Uterus (tissue), 4 donors: Measurements from ENCODE around the gene UPB1. TPM values are rescaled to one million over a fixed set of nuclear protein-coding genes. Genes with fewer than 3 reads are reported as not detected.

Source experiments
- DNase-seq, 2 donors: peaks; one replicate each; pipeline ENCODE4 v3.0.0-alpha.2; 2019 to 2020
- H3K27ac ChIP-seq, 2 donors: fragments of 200-600 bp; sonication (generic); 1 replicate in 1 of 2; 2 replicates in 1 of 2; pipeline ENCODE4 v1.5.1; 2016 to 2018
- H3K27me3 ChIP-seq, 2 donors: fragments of 200-600 bp; sonication (generic); one replicate each; pipeline ENCODE4 v1.5.1; 2018 to 2019; ENCODE audit warnings: control low read depth in 1 of 2
- H3K36me3 ChIP-seq, 2 donors: fragments of 200-600 bp; sonication (generic); one replicate each; pipeline ENCODE4 v1.5.1; 2019; ENCODE audit warnings: control low read depth in 1 of 2
- H3K4me1 ChIP-seq, 2 donors: fragments of 200-600 bp; sonication (generic); one replicate each; pipeline ENCODE4 v1.5.1; 2018 to 2019; ENCODE audit warnings: control low read depth in 1 of 2
- H3K4me3 ChIP-seq, 2 donors: fragments of 200-600 bp; sonication (generic); 1 replicate in 1 of 2; 2 replicates in 1 of 2; pipeline ENCODE4 v1.5.1; 2018 to 2019; ENCODE audit warnings: mild to moderate bottlenecking in 1 of 2
- H3K9me3 ChIP-seq, 2 donors: fragments of 200-600 bp; sonication (generic); one replicate each; pipeline ENCODE4 v1.5.1; 2019; ENCODE audit warnings: control low read depth in 1 of 2
- POLR2A ChIP-seq, 2 donors: fragments of 450-650 bp; IDR thresholded peaks; one replicate each; pipeline ENCODE4 v1.6.1; 2016; ENCODE audit warnings: antibody characterized with exemption in 2 of 2, mild to moderate bottlenecking in 1 of 2, moderate library complexity in 1 of 2
- intact Hi-C: fragments of 100-400 bp; cut with DNase I; formaldehyde crosslinking; loops from one replicate; pipeline ENCODE4 v1.15.1; 2023; ENCODE audit warnings: low total_unique reads
- total RNA-seq, 4 donors: library from RNA; depleted of rRNA in 3 of 4; stranded (reverse); fragments of >200 nt in 3 of 4; gene quantifications; one replicate each; pipeline versions ENCODE4 v1.1.0 to v1.2.4, GENCODE V29; 2014 to 2023
- TF ChIP-seq, protein P1 (sequence below), 4 experiments: fragments of 200-600 bp in 2 of 4; fragments of 450-650 bp in 2 of 4; sonication (generic) in 2 of 4; IDR thresholded peaks; one replicate each; pipeline ENCODE4 v1.5.1; 2016 to 2019; ENCODE audit warnings: antibody characterized with exemption in 4 of 4, mild to moderate bottlenecking in 2 of 4, moderate library complexity in 1 of 4
- donor health status: DM: yes; HTN: yes; CAD: no.

UPB1 gene
- 1 to 10 TPM in 1 of 4 donors, under 1 TPM in 1, not detected in 2; 0.83 to 2.7 TPM for total RNA-seq

DNA sequence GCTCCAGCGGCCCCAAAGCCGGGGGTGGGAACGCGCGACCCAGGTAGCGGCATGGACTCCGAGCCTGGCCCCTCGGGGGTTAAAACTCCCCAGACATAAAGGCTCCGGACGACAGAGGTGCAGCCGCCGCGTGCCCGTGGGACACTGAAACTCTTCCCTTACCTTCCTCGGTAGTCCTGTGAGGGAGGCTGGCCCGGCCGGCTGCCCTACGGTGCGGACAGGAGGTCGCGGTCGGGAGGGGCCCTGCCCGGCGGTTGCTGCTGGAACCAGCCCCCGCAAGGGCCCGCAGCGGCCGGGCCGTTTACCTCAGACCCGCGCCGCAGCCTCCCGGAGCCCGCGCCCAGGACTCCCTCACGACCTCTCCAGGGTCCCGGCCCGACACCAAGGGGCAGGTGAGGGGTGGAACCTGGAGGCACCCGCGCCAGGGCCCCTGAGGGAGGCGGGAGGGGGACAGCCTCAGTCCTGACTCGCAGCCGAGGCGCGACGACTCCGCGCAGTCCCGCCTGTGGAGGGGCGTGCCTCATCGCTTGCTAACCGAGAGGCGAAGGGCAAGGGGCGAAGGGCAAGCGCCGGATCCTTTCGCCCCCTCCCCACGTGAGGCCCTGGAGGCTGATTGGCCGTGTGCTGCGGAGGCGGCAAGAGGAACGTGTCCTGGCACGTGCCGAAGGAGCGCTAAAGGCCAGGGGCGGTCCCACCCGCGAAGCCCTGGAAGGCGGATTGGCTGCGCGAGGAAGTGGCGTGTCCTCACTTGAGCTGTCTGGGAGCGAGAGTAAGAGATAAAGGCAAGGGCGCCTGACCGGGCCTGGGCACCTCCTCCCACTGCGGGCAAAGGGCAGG lies at the start of gene UPB1:
Gene UPB1, plus strand, starts transcription at position 805 of the 837 bp plus-strand sequence. CDS start 72 bp downstream, outside the sequence.
- Histone ChIP-seq H3K4me1 (no peaks in the 10 kb centered on the region), H3K9me3 (no peaks in the 10 kb centered on the region), H3K36me3 (no peaks in the 10 kb centered on the region), H3K27ac (no peak within 1 kb of the TSS), H3K4me3 (no peak within 1 kb of the TSS), H3K27me3 (peaks cover 0 to 10% of the 10 kb centered on the region in 2 donors)
- DNase-seq: no peak
- no peak for TF ChIP-seq POLR2A (IDR thresholded peaks at IDR 0.05)
- TF ChIP-seq, protein P1, sequence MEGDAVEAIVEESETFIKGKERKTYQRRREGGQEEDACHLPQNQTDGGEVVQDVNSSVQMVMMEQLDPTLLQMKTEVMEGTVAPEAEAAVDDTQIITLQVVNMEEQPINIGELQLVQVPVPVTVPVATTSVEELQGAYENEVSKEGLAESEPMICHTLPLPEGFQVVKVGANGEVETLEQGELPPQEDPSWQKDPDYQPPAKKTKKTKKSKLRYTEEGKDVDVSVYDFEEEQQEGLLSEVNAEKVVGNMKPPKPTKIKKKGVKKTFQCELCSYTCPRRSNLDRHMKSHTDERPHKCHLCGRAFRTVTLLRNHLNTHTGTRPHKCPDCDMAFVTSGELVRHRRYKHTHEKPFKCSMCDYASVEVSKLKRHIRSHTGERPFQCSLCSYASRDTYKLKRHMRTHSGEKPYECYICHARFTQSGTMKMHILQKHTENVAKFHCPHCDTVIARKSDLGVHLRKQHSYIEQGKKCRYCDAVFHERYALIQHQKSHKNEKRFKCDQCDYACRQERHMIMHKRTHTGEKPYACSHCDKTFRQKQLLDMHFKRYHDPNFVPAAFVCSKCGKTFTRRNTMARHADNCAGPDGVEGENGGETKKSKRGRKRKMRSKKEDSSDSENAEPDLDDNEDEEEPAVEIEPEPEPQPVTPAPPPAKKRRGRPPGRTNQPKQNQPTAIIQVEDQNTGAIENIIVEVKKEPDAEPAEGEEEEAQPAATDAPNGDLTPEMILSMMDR (IDR thresholded peaks at IDR 0.05): no peak
- intact Hi-C loops: no loop called here

DNA sequence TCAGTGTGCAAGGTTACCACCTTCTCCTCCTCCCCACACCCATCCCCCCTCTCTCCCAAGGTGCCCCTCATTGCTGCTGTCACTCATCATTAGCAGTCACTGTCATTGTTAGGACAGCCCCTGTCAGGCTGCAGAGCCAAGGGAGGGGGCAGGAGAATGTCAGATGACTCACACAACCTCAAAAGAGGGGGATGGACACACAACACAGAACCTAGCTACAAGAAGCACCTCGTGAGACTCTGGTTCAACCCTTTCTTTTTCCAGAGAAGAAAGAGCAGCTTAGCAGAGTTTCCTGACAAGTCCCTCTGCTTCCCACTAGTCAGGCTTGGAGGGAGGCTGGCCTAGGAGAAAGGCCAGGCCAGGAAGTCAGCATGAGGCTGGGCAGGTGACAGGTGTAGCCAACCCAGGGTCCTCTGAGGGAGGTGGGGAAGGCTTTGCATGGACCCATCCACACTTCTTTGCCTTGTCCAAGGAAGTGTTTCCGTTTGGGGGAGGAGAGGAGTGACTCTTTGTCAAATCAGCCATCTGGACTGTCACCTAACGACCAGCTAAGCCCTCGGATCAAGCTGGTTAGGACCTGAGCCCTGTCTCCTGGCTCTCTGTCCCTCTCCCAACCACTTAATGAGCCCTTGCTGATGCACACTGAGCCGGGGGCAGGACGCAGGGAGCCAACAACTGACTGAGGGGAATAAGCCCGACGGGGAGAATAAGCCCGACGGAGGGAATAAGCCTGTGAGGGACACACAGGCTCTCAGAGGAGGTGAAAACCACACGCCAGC lies 49.5 kb upstream of the UPB1 start:
- no peak overlapping the region for H3K4me3 ChIP-seq
- TF ChIP-seq, protein P1 (IDR thresholded peaks at IDR 0.05): no peak
- no peak for TF ChIP-seq POLR2A (IDR thresholded peaks at IDR 0.05)
- no peaks in the 10 kb centered on the region for H3K9me3 ChIP-seq
- intact Hi-C loops: no loop called here
- H3K4me1 ChIP-seq: no peaks in the 10 kb centered on the region
- H3K27ac ChIP-seq: no peak overlapping the region
- no peaks in the 10 kb centered on the region for H3K36me3 ChIP-seq
- DNase-seq: no peak
- no peaks in the 10 kb centered on the region for H3K27me3 ChIP-seq

DNA sequence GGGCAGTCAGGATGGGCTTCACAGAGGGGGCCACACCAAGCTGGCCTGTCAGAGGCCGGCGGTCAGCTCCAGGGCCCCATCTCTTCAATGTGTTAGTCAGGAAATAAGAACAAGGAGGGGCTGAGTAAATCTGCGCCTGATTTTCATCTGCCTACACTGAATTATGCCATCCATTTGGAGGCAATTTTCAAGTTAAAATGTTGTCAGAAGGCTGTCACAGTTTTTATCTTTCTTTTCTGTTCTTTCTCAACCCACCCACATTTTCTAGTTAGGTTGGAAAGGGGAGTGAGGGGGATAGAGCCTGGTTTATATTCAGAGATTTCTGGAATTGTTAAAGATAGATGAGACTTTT lies 48.9 kb upstream of the UPB1 start:
- intact Hi-C loops: no loop called here
- Histone ChIP-seq H3K4me1 (no peaks in the 10 kb centered on the region), H3K36me3 (no peaks in the 10 kb centered on the region), H3K27me3 (no peaks in the 10 kb centered on the region), H3K9me3 (no peaks in the 10 kb centered on the region), H3K4me3 (no peak overlapping the region), H3K27ac (no peak overlapping the region)
- TF ChIP-seq, protein P1 (IDR thresholded peaks at IDR 0.05): no peak
- no peak for TF ChIP-seq POLR2A (IDR thresholded peaks at IDR 0.05)
- DNase-seq: no peak

DNA sequence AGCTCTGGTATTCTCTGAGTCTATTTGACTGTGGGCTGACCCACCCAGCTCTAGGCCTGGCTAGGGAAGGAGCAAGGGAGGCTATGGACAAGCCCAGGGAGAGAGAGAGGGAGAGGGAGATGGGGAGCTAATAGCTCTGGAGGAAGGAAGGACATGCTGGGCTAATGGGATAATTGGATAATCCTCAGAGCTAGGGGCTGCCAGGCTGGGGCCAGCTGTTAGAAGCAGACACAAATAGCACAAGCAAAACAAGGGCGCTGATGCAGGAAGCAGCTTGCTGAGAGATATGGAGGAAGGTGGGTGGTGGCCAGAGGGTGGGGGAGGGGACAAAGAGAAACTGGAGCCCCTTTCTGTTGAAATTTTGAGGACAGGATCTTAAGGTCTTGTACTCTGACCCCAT lies 44.5 kb upstream of the UPB1 start:
- DNase-seq: no peak
- H3K27ac ChIP-seq: no peak overlapping the region
- H3K9me3 ChIP-seq: no peaks in the 10 kb centered on the region
- H3K27me3 ChIP-seq: no peaks in the 10 kb centered on the region
- no peaks in the 10 kb centered on the region for H3K36me3 ChIP-seq
- no peaks in the 10 kb centered on the region for H3K4me1 ChIP-seq
- TF ChIP-seq, protein P1 (IDR thresholded peaks at IDR 0.05): no peak
- no peak for TF ChIP-seq POLR2A (IDR thresholded peaks at IDR 0.05)
- H3K4me3 ChIP-seq: no peak overlapping the region
- intact Hi-C loops: no loop called here

DNA sequence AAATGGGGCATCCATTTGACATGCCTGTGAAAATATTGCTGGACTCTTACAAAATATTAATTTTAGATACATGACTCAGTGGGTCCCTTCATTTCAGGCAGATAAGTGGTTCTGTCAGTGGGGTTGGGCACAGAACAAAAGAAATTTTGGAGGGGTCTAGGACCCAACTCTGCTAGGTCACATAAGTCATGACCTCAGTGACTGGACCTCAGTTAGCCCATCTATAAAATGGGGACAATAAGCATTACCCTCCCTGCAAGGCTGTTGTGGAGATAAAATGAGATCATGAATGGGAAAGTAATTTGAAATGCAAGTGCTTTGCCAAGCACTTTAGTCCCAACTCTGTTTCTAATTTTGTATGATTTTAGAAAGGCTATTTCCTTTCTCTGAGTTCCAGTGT lies 44.0 kb upstream of the UPB1 start:
- H3K27ac ChIP-seq: no peak overlapping the region
- H3K4me1 ChIP-seq: no peaks in the 10 kb centered on the region
- H3K27me3 ChIP-seq: no peaks in the 10 kb centered on the region
- TF ChIP-seq POLR2A (IDR thresholded peaks at IDR 0.05): no peak
- TF ChIP-seq, protein P1 (IDR thresholded peaks at IDR 0.05): no peak
- intact Hi-C loops: no loop called here
- H3K36me3 ChIP-seq: no peaks in the 10 kb centered on the region
- H3K4me3 ChIP-seq: no peak overlapping the region
- no peaks in the 10 kb centered on the region for H3K9me3 ChIP-seq
- DNase-seq: no peak
